Upper lobe of left lung (tissue), 6 donors: Measurements from ENCODE around the gene AAGAB. TPM values are rescaled to one million over a fixed set of nuclear protein-coding genes. Genes with fewer than 3 reads are reported as not detected.

Experiments used
- ATAC-seq, 2 donors: fragments of 200-7000 bp; cut with Tn5 transposase; one replicate each; pipeline ENCODE4 v1.9.1; 2022; ENCODE audit warnings: mild to moderate bottlenecking in 2 of 2, moderate library complexity in 2 of 2; ENCODE audit not compliant: low FRiP score in 2 of 2
- DNase-seq, 2 donors: peaks; one replicate each; pipeline ENCODE4 v3.0.0-alpha.2; 2019 to 2020
- H3K27ac ChIP-seq, 4 donors: fragments of 200-600 bp; sonication (generic); one replicate each; pipeline ENCODE4 v1.5.1; 2016 to 2019
- H3K27me3 ChIP-seq, 4 donors: fragments of 200-600 bp; sonication (generic); one replicate each; pipeline ENCODE4 v1.5.1; 2017 to 2019
- H3K36me3 ChIP-seq, 4 donors: fragments of 200-600 bp; sonication (generic); one replicate each; pipeline ENCODE4 v1.5.1; 2016 to 2019
- H3K4me1 ChIP-seq, 4 donors: fragments of 200-600 bp; sonication (generic); one replicate each; pipeline ENCODE4 v1.5.1; 2018 to 2019
- H3K4me3 ChIP-seq, 4 donors: fragments of 200-600 bp; sonication (generic); one replicate each; pipeline ENCODE4 v1.5.1; 2017 to 2019; ENCODE audit warnings: mild to moderate bottlenecking in 2 of 4, moderate library complexity in 1 of 4
- H3K9me3 ChIP-seq, 4 donors: fragments of 200-600 bp; sonication (generic); one replicate each; pipeline ENCODE4 v1.5.1; 2018 to 2019
- CTCF ChIP-seq, 6 experiments: fragments of 450-650 bp in 4 of 6; fragments of 200-600 bp in 2 of 6; sonication (generic) in 2 of 6; IDR thresholded peaks; one replicate each; pipeline ENCODE4 v1.5.1; 2016 to 2019; ENCODE audit warnings: antibody characterized with exemption in 6 of 6
- EP300 ChIP-seq, 4 donors: sonication (generic); formaldehyde crosslinking; IDR thresholded peaks; one replicate each; pipeline ENCODE4 v1.5.1; 2017; ENCODE audit warnings: antibody characterized with exemption in 4 of 4, control low read depth in 2 of 4
- POLR2A ChIP-seq, 4 donors: fragments of 450-650 bp; IDR thresholded peaks; one replicate each; pipeline ENCODE4 v1.5.1; 2016 to 2017; ENCODE audit warnings: antibody characterized with exemption in 4 of 4, mild to moderate bottlenecking in 2 of 4
- POLR2AphosphoS5 ChIP-seq, 2 donors: sonication (generic); formaldehyde crosslinking; IDR thresholded peaks; one replicate each; pipeline ENCODE4 v1.5.1; 2017; ENCODE audit warnings: antibody characterized with exemption in 2 of 2
- WGBS, 2 donors: methylation state at CpG; one replicate each; pipeline ENCODE4 v1.1.5; 2017 to 2018; 5-methylcytosine and 5-hydroxymethylcytosine counted together
- total RNA-seq, 6 donors: library from RNA; depleted of rRNA in 4 of 6; stranded (reverse); fragments of >200 nt in 4 of 6; gene quantifications; one replicate each; pipeline versions ENCODE4 v1.1.0 to v1.2.1, GENCODE V29; 2016 to 2021
- donor health status: DM: no; HTN: no; CAD: no; lungs with moderate emphysema.
- donor health status: DM: no; HTN: yes; CAD: no; lungs with severe emphysema.

AAGAB gene
- total RNA-seq, 6 donors from 2014 or later: 23.0 to 54.2 (median 32.3) TPM

GRCh38 chr15:67161881-67162280 lies 92.6 kb downstream of the AAGAB start:
- Histone ChIP-seq H3K9me3 (no peaks in the 10 kb centered on the region), H3K27me3 (no peaks in the 10 kb centered on the region), H3K4me3 (no peak overlapping the region), H3K36me3 (peaks cover 0 to 21% (median 9%) of the 10 kb centered on the region in 4 donors), H3K4me1 (peaks cover 13 to 25% (median 22%) of the 10 kb centered on the region in 4 donors), H3K27ac (no peak overlapping the region)
- no peak for TF ChIP-seq EP300 (IDR thresholded peaks at IDR 0.05)
- TF ChIP-seq POLR2AphosphoS5 (IDR thresholded peaks at IDR 0.05): no peak
- TF ChIP-seq CTCF (IDR thresholded peaks at IDR 0.05): no peak
- TF ChIP-seq POLR2A (IDR thresholded peaks at IDR 0.05): no peak
- 81 to 92% methylated on average over 4 of the region's 4 CpGs for WGBS, 2 donors
- DNase-seq (no peak), ATAC-seq (no peak)

- 79 to 91% methylated on average over 5 of the region's 5 CpGs for WGBS, 2 donors
- peaks cover 0 to 16% (median 7%) of the 10 kb centered on the region in 4 donors for H3K36me3 ChIP-seq
- H3K4me3 ChIP-seq: no peak overlapping the region
- ATAC-seq (no peak), DNase-seq (no peak)
- H3K9me3 ChIP-seq: no peaks in the 10 kb centered on the region
- TF ChIP-seq POLR2A (IDR thresholded peaks at IDR 0.05) (no peak), EP300 (IDR thresholded peaks at IDR 0.05) (no peak), POLR2AphosphoS5 (IDR thresholded peaks at IDR 0.05) (no peak), CTCF (IDR thresholded peaks at IDR 0.05) (no peak)
- no peak overlapping the region for H3K27ac ChIP-seq
- no peaks in the 10 kb centered on the region for H3K27me3 ChIP-seq
- H3K4me1 ChIP-seq: peaks cover 13 to 25% (median 22%) of the 10 kb centered on the region in 4 donors
These were observed 93.0 kb downstream of the AAGAB start for GRCh38 chr15:67161412-67161811.

- Histone ChIP-seq H3K4me1 (peaks cover 13 to 15% (median 13%) of the 10 kb centered on the region in 4 donors), H3K9me3 (no peaks in the 10 kb centered on the region), H3K27me3 (no peaks in the 10 kb centered on the region), H3K27ac (peak overlapping the region in 1 of 4 donors; percentile 2), H3K36me3 (no peaks in the 10 kb centered on the region), H3K4me3 (no peak overlapping the region)
- DNase-seq: no peak
- ATAC-seq: no peak
- TF ChIP-seq EP300 (IDR thresholded peaks at IDR 0.05): no peak
- no peak for TF ChIP-seq CTCF (IDR thresholded peaks at IDR 0.05)
- no peak for TF ChIP-seq POLR2A (IDR thresholded peaks at IDR 0.05)
- TF ChIP-seq POLR2AphosphoS5 (IDR thresholded peaks at IDR 0.05): no peak
- WGBS, 2 donors: 83 to 90% methylated on average over 6 to 7 of the region's 7 CpGs
These were observed 96.1 kb downstream of the AAGAB start for GRCh38 chr15:67158367-67158766.

- H3K36me3 ChIP-seq: no peaks in the 10 kb centered on the region
- peak overlapping the region in 1 of 4 donors; percentile 2 for H3K27ac ChIP-seq
- DNase-seq: no peak
- H3K27me3 ChIP-seq: no peaks in the 10 kb centered on the region
- WGBS, 2 donors: 49 to 59% methylated on average over 4 to 8 of the region's 8 CpGs
- TF ChIP-seq EP300 (IDR thresholded peaks at IDR 0.05): no peak
- TF ChIP-seq POLR2AphosphoS5 (IDR thresholded peaks at IDR 0.05): no peak
- TF ChIP-seq POLR2A (IDR thresholded peaks at IDR 0.05): no peak
- TF ChIP-seq CTCF (IDR thresholded peaks at IDR 0.05): no peak
- H3K9me3 ChIP-seq: no peaks in the 10 kb centered on the region
- no peak overlapping the region for H3K4me3 ChIP-seq
- no peak for ATAC-seq
- H3K4me1 ChIP-seq: peaks cover 13 to 15% (median 13%) of the 10 kb centered on the region in 4 donors
These were observed 96.8 kb downstream of the AAGAB start for GRCh38 chr15:67157521-67158252.

GRCh38 chr15:67156834-67157233 lies 97.6 kb downstream of the AAGAB start:
- Histone ChIP-seq H3K4me3 (no peak overlapping the region), H3K27ac (no peak overlapping the region), H3K9me3 (no peaks in the 10 kb centered on the region), H3K4me1 (peaks cover 11 to 13% (median 12%) of the 10 kb centered on the region in 4 donors), H3K36me3 (no peaks in the 10 kb centered on the region), H3K27me3 (no peaks in the 10 kb centered on the region)
- DNase-seq (no peak), ATAC-seq (no peak)
- WGBS, 2 donors: 97 to 100% methylated on average over 3 of the region's 3 CpGs
- TF ChIP-seq POLR2AphosphoS5 (IDR thresholded peaks at IDR 0.05): no peak
